IMR-90 (cell line): ENCODE data around the gene SUN5. TPM values are rescaled to one million over a fixed set of nuclear protein-coding genes. Genes with fewer than 3 reads are reported as not detected.

Source experiments
- ATAC-seq: fragments of 200-7000 bp; cut with Tn5 transposase; 2 replicates; pipeline ENCODE4 v1.9.1; 2020; ENCODE audit warnings: low read depth, mild to moderate bottlenecking, moderate library complexity
- BruUV-seq: library from RNA; stranded (reverse); fragments of 400-500 nt; replicated peaks from 2 replicates; lab custom pipeline; 2021; lab: Mats Ljungman, UMichigan
- CTCF ChIA-PET: fragments of 300-600 bp; formaldehyde crosslinking; extraction: SDS; loops from one replicate; lab custom pipeline; 2021; ENCODE audit warnings: antibody characterized with exemption; lab: Yijun Ruan, JAX
- POLR2A ChIA-PET: fragments of 300-600 bp; sonication (Branson Sonifier 250); formaldehyde crosslinking; loops from one replicate; lab custom pipeline; 2022; ENCODE audit warnings: antibody characterized with exemption; ENCODE audit not compliant: unreplicated experiment; lab: Charles Lee
- DNase-seq: peaks from one replicate; pipeline ENCODE4 v3.0.0; 2013
- H2AFZ ChIP-seq: replicated peaks from 2 replicates; pipeline ENCODE3; 2013; ENCODE audit warnings: low read length, mild to moderate bottlenecking; ENCODE audit not compliant: poor library complexity
- H2AK5ac ChIP-seq: 2 replicates; pipeline ENCODE4 v1.6.1; 2013; ENCODE audit warnings: low read depth, low read length, inconsistent platforms
- H2AK9ac ChIP-seq: replicated peaks from 2 replicates; pipeline ENCODE3; 2013; ENCODE audit warnings: mild to moderate bottlenecking, low read depth, low read length, moderate library complexity; ENCODE audit not compliant: poor library complexity
- H2BK120ac ChIP-seq: 2 replicates; pipeline ENCODE4 v1.6.1; 2013; ENCODE audit warnings: low read depth, low read length, inconsistent platforms
- H2BK15ac ChIP-seq: 3 replicates; pipeline ENCODE4 v1.6.1; 2013; ENCODE audit warnings: low read depth, low read length, inconsistent platforms
- H2BK20ac ChIP-seq: 2 replicates; pipeline ENCODE4 v1.6.1; 2013; ENCODE audit warnings: low read depth, mild to moderate bottlenecking, inconsistent platforms, low read length, moderate library complexity
- H2BK5ac ChIP-seq: 2 replicates; pipeline ENCODE4 v1.6.1; 2013; ENCODE audit warnings: mild to moderate bottlenecking, low read depth, low read length, inconsistent platforms; ENCODE audit not compliant: poor library complexity, severe bottlenecking
- H3K14ac ChIP-seq: replicated peaks from 2 replicates; pipeline ENCODE4 v1.6.1; 2013; ENCODE audit warnings: low read depth, low read length, inconsistent platforms
- H3K18ac ChIP-seq: 2 replicates; pipeline ENCODE4 v1.6.1; 2013; ENCODE audit warnings: low read depth, low read length, control low read depth
- H3K23ac ChIP-seq: 2 replicates; pipeline ENCODE4 v1.6.1; 2013; ENCODE audit warnings: low read depth, low read length, inconsistent platforms
- H3K27ac ChIP-seq: 2 replicates; pipeline ENCODE4 v1.5.1; 2013; ENCODE audit warnings: mild to moderate bottlenecking, control low read depth, low read length; ENCODE audit not compliant: insufficient read depth
- H3K27me3 ChIP-seq: 2 replicates; pipeline ENCODE4 v1.6.1; 2013; ENCODE audit warnings: low read length; ENCODE audit not compliant: control insufficient read depth, insufficient read depth
- H3K36me3 ChIP-seq: 2 replicates; pipeline ENCODE4 v1.6.1; 2013; ENCODE audit warnings: low read length, mixed read lengths; ENCODE audit not compliant: control insufficient read depth, insufficient read depth
- H3K4ac ChIP-seq: 2 replicates; pipeline ENCODE4 v1.6.1; 2013; ENCODE audit warnings: low read depth, low read length, inconsistent platforms
- H3K4me1 ChIP-seq: 2 replicates; pipeline ENCODE4 v1.6.1; 2013; ENCODE audit warnings: low read length, mixed read lengths; ENCODE audit not compliant: control insufficient read depth, insufficient read depth
- H3K4me2 ChIP-seq: 2 replicates; pipeline ENCODE4 v1.6.1; 2013; ENCODE audit warnings: low read depth, mild to moderate bottlenecking, control low read depth, low read length, moderate library complexity
- H3K4me3 ChIP-seq: 2 replicates; pipeline ENCODE4 v1.5.1; 2013; ENCODE audit warnings: low read depth, mild to moderate bottlenecking, control low read depth, low read length, moderate library complexity; ENCODE audit not compliant: insufficient read depth
- H3K56ac ChIP-seq: 2 replicates; pipeline ENCODE4 v1.6.1; 2013; ENCODE audit warnings: low read length, inconsistent platforms; ENCODE audit not compliant: insufficient read depth; ENCODE audit errors: extremely low read depth
- H3K79me1 ChIP-seq, 2 experiments: 2 replicates each; pipeline ENCODE4 v1.6.1; 2013; ENCODE audit warnings: low read length in 2 of 2, inconsistent platforms in 1 of 2, low read depth in 1 of 2
- H3K9ac ChIP-seq: 2 replicates; pipeline ENCODE4 v1.6.1; 2013; ENCODE audit warnings: low read depth, low read length, control low read depth
- H3K9me1 ChIP-seq: 2 replicates; pipeline ENCODE4 v1.6.1; 2013; ENCODE audit warnings: low read length, inconsistent platforms; ENCODE audit not compliant: insufficient read depth
- H3K9me3 ChIP-seq: 2 replicates; pipeline ENCODE4 v1.6.1; 2013; ENCODE audit warnings: low read length; ENCODE audit not compliant: control insufficient read depth, insufficient read depth
- H4K20me1 ChIP-seq: 2 replicates; pipeline ENCODE4 v1.6.1; 2013; ENCODE audit warnings: low read length, inconsistent platforms; ENCODE audit not compliant: insufficient read depth
- H4K5ac ChIP-seq: 2 replicates; pipeline ENCODE4 v1.6.1; 2013; ENCODE audit warnings: mild to moderate bottlenecking, low read depth, low read length, control low read depth
- H4K8ac ChIP-seq, 2 experiments: 2 replicates each; pipeline ENCODE4 v1.6.1; 2013; ENCODE audit warnings: low read depth in 2 of 2, low read length in 2 of 2, control low read depth in 1 of 2, inconsistent platforms in 1 of 2
- H4K91ac ChIP-seq: 2 replicates; pipeline ENCODE4 v1.6.1; 2013; ENCODE audit warnings: low read depth, low read length, inconsistent platforms; ENCODE audit not compliant: insufficient read depth
- CHD1 ChIP-seq: IDR thresholded peaks from 2 replicates; pipeline ENCODE4 v1.6.1; 2012; ENCODE audit warnings: low read depth, low read length, improper control_type of control experiment
- ELK1 ChIP-seq: fragments of 150-350 bp; IDR thresholded peaks from 2 replicates; pipeline ENCODE4 v1.6.1; 2016; ENCODE audit warnings: low read depth, mild to moderate bottlenecking, low read length, moderate library complexity, borderline replicate concordance
- NFE2L2 ChIP-seq: fragments of 150-350 bp; IDR thresholded peaks from 2 replicates; pipeline ENCODE4 v1.6.1; 2016; ENCODE audit warnings: low read depth, mild to moderate bottlenecking, low read length
- WGBS, 2 experiments: methylation state at CpG; one replicate each; pipeline versions ENCODE4 v1.1.5 to v1.1.7; 2013; ENCODE audit warnings: missing lambda C conversion rate in 2 of 2; ENCODE audit not compliant: insufficient read length in 1 of 2; ENCODE audit errors: extremely low coverage in 2 of 2; 5-methylcytosine and 5-hydroxymethylcytosine counted together
- dilution Hi-C: fragments of 300-500 bp; cut with HindIII; formaldehyde crosslinking; loops from one replicate; pipeline ENCODE4 v1.14.3; 2018; ENCODE audit warnings: low sequenced_read_pairs; ENCODE audit not compliant: unreplicated experiment
- in situ Hi-C: fragments of 300-500 bp; cut with MboI; formaldehyde crosslinking; loops from 3 replicates; pipeline ENCODE4 v1.14.3; 2019; ENCODE audit warnings: low sequenced_read_pairs, inconsistent platforms, mixed read lengths
- intact Hi-C: fragments of 100-400 bp; cut with micrococcal nuclease; formaldehyde crosslinking; loops from 2 replicates; pipeline ENCODE4 v1.10.0; 2022
- polyA plus RNA-seq, 3 experiments: library from polyadenylated mRNA; depleted of rRNA; stranded (reverse); fragments of >200 nt; gene quantifications; 2 replicates each; pipeline ENCODE4 v1.2.3, GENCODE V29; 2012; ENCODE audit warnings: low replicate concordance in 1 of 3
- total RNA-seq: library from RNA; depleted of rRNA; stranded (reverse); fragments of >200 nt; gene quantifications from 2 replicates; pipeline ENCODE4 v1.2.3, GENCODE V29; 2012

Gene SUN5
- total and polyA plus RNA-seq, 2 of the 4 experiments (the other 2 are of a cell fraction), result not detected

DNA sequence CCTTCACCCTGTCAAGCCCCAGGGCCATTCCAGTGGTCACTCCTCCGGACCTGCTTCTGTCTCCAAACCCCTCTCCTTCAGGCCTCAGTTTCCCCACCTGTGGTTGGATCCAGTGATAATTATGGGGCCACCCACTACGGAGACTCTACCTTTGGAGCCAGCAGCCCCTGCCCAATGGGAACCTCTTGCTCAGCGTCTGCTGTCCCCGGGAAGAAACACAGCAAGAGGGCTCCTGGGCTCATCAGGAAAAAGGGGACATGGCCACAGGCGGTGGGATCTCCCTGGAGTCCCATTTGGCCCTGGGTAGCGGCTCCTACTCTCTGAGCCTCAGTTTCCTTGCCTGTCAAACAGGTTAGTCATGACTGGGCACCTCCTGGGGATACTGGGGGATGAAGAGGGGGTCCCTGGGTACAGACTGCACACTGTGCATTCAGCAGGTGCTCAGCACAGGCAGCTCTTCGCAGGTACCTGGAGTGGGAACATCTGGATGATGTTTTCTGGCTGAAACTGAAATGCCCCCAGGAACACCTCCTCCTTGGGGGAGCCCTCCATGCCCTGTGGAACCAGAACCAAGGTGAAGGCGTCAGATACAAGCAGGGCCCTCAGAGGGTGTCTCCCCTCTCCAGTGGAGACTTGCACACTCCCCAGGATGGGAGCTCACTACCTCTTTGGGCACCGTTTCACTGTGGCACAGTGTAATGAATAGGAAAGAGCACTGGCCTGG lies 19.4 kb downstream of the SUN5 start:
- Histone ChIP-seq H3K4me1 (no peaks in the 10 kb centered on the region), H3K27me3 (peaks cover 6% of the 10 kb centered on the region), H2AK5ac (no peak overlapping the region), H3K4ac (no peak overlapping the region), H3K9ac (no peak overlapping the region), H3K23ac (no peak overlapping the region), H2BK20ac (no peak overlapping the region), H3K9me1 (no peaks in the 10 kb centered on the region), H2AK9ac (no peak overlapping the region), H4K20me1 (no peaks in the 10 kb centered on the region), H3K14ac (no peak overlapping the region), H2BK120ac (no peak overlapping the region), H3K18ac (no peak overlapping the region), H3K79me1 (no peaks in the 10 kb centered on the region), H3K9me3 (no peaks in the 10 kb centered on the region), H3K56ac (no peak overlapping the region), H4K8ac (no peak overlapping the region), H3K27ac (no peak overlapping the region), H4K5ac (no peak overlapping the region), H3K4me2 (no peak overlapping the region), H2AFZ (no peak overlapping the region), H4K91ac (no peak overlapping the region), H2BK15ac (no peak overlapping the region), H3K4me3 (no peak overlapping the region), H2BK5ac (no peak overlapping the region), H3K36me3 (no peaks in the 10 kb centered on the region)
- no peak for DNase-seq
- POLR2A ChIA-PET, result no interaction called here
- dilution Hi-C loops, result no loop called here
- 40% methylated on average over 3 of the region's 9 CpGs; no CpG with 5 or more reads in 1 of the 2 experiments for WGBS, 2 experiments
- no TSS peak for BruUV-seq
- no peak for TF ChIP-seq NFE2L2
- TF ChIP-seq ELK1, result no peak
- TF ChIP-seq CHD1, result no peak
- ATAC-seq, result no peak
- CTCF ChIA-PET, result no interaction called here
- in situ Hi-C loops, result no loop called here
- intact Hi-C loops, result no loop called here
